Measurements from ENCODE around the gene APEH.

DNA sequence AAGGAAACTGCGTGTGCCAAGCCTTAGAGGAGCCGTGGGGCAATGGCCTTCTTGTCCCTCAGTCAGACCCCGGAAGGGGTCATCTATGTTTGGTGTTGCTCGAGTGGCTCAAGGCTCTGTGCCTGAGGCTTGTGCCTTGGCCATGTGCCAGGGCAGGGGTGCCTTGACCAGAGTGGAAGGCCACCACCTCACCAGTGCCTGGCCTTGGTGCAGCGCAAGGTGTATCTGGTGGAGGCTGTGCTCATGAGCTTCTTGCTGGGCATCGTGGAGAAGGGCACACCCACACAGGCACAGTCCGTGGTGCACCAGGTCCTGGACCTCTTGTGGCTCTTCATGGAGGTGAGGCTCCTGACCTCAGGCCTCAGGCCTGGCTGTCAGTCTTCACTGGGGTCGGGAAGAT lies 25.9 kb downstream of the APEH start:
- TF ChIP-seq EP300 (IDR thresholded peaks at IDR 0.05; ENCODE audit: borderline replicate concordance in 1 of 2, control insufficient read depth in 1 of 2, low read depth in 2 of 2, low read length in 2 of 2) (no peak), CHD2 (IDR thresholded peaks at IDR 0.05; ENCODE audit: borderline replicate concordance, low read depth, low read length) (no peak), YY1 (IDR thresholded peaks at IDR 0.05; ENCODE audit: low read depth, low read length) (no peak), SIN3A (IDR thresholded peaks at IDR 0.05; ENCODE audit: low read depth, low read length) (no peak), CHD1 (IDR thresholded peaks at IDR 0.05; ENCODE audit: low read depth, low read length) (no peak)
- TF ChIP-seq, protein P1, sequence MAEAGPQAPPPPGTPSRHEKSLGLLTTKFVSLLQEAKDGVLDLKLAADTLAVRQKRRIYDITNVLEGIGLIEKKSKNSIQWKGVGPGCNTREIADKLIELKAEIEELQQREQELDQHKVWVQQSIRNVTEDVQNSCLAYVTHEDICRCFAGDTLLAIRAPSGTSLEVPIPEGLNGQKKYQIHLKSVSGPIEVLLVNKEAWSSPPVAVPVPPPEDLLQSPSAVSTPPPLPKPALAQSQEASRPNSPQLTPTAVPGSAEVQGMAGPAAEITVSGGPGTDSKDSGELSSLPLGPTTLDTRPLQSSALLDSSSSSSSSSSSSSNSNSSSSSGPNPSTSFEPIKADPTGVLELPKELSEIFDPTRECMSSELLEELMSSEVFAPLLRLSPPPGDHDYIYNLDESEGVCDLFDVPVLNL (IDR thresholded peaks at IDR 0.05; ENCODE audit: low read depth, low read length): no peak
- TF ChIP-seq, protein P2, sequence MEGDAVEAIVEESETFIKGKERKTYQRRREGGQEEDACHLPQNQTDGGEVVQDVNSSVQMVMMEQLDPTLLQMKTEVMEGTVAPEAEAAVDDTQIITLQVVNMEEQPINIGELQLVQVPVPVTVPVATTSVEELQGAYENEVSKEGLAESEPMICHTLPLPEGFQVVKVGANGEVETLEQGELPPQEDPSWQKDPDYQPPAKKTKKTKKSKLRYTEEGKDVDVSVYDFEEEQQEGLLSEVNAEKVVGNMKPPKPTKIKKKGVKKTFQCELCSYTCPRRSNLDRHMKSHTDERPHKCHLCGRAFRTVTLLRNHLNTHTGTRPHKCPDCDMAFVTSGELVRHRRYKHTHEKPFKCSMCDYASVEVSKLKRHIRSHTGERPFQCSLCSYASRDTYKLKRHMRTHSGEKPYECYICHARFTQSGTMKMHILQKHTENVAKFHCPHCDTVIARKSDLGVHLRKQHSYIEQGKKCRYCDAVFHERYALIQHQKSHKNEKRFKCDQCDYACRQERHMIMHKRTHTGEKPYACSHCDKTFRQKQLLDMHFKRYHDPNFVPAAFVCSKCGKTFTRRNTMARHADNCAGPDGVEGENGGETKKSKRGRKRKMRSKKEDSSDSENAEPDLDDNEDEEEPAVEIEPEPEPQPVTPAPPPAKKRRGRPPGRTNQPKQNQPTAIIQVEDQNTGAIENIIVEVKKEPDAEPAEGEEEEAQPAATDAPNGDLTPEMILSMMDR (IDR thresholded peaks at IDR 0.05 in 2 of 3, conservative IDR thresholded peaks at IDR 0.05 in 1 of 3; ENCODE audit: control insufficient read depth in 2 of 3, extremely low read depth in 1 of 3, insufficient read depth in 1 of 3, low read depth in 3 of 3, low read length in 3 of 3): no peak
- TF ChIP-seq, protein P3, sequence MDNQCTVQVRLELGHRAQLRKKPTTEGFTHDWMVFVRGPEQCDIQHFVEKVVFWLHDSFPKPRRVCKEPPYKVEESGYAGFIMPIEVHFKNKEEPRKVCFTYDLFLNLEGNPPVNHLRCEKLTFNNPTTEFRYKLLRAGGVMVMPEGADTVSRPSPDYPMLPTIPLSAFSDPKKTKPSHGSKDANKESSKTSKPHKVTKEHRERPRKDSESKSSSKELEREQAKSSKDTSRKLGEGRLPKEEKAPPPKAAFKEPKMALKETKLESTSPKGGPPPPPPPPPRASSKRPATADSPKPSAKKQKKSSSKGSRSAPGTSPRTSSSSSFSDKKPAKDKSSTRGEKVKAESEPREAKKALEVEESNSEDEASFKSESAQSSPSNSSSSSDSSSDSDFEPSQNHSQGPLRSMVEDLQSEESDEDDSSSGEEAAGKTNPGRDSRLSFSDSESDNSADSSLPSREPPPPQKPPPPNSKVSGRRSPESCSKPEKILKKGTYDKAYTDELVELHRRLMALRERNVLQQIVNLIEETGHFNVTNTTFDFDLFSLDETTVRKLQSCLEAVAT (IDR thresholded peaks at IDR 0.05): no peak

All from GM12878 (cell line).